B cell (primary cell): ENCODE results near the gene ITPRIPL1. TPM values are rescaled to one million over a fixed set of nuclear protein-coding genes. Genes with fewer than 3 reads are reported as not detected.
A peak's percentile ranks its signal among the peaks of the same experiment; 100 is the strongest.

Experiments
- ATAC-seq: fragments of 200-7000 bp; cut with Tn5 transposase; one replicate; pipeline ENCODE4 v1.10.0; 2021; ENCODE audit warnings: low read depth, mild to moderate bottlenecking, moderate number of reproducible peaks, moderate library complexity
- CTCF ChIA-PET: fragments of 350-600 bp; sonication (Branson Sonifier 250); formaldehyde crosslinking; loops from one replicate; lab custom pipeline; 2021; ENCODE audit warnings: antibody characterized with exemption, inconsistent platforms; lab: Charles Lee
- POLR2A ChIA-PET: fragments of 350-600 bp; sonication (Branson Sonifier 250); formaldehyde crosslinking; loops from one replicate; lab custom pipeline; 2021; ENCODE audit warnings: antibody characterized with exemption; lab: Charles Lee
- DNase-seq: peaks from one replicate; pipeline ENCODE4 v3.0.0; 2013
- H2AFZ ChIP-seq: 2 replicates; pipeline ENCODE4 v1.6.1; 2012; ENCODE audit warnings: mild to moderate bottlenecking, low read depth, low read length; ENCODE audit not compliant: insufficient read depth, poor library complexity, severe bottlenecking
- H3K27ac ChIP-seq, 2 donors: 1 replicate in 1 of 2; 2 replicates in 1 of 2; pipeline ENCODE4 v1.5.1; 2012 to 2013; ENCODE audit warnings: low read length in 2 of 2, mild to moderate bottlenecking in 2 of 2, moderate library complexity in 1 of 2
- H3K27me3 ChIP-seq, 4 experiments: fragments of 200-600 bp in 1 of 4; sonication (generic) in 1 of 4; replicated peaks in 1 of 4; 1 replicate in 2 of 4; 2 replicates in 2 of 4; pipeline versions ENCODE4 v1.6.1 to v1.7.0; 2013 to 2016; ENCODE audit warnings: low read length in 3 of 4, mild to moderate bottlenecking in 2 of 4, mixed read lengths in 1 of 4, moderate library complexity in 1 of 4; ENCODE audit not compliant: insufficient read depth in 4 of 4, control insufficient read depth in 3 of 4; ENCODE audit errors: control extremely low read depth in 1 of 4
- H3K36me3 ChIP-seq, 2 experiments: replicated peaks in 1 of 2; 1 replicate in 1 of 2; 2 replicates in 1 of 2; pipeline versions ENCODE4 v1.6.1 to v1.7.1; 2013; ENCODE audit warnings: low read length in 1 of 2; ENCODE audit not compliant: insufficient read depth in 2 of 2, control insufficient read depth in 1 of 2; ENCODE audit errors: control extremely low read depth in 1 of 2, extremely low read depth in 1 of 2
- H3K4me1 ChIP-seq, 2 donors: fragments of 200-600 bp in 1 of 2; sonication (generic) in 1 of 2; 1 replicate in 1 of 2; 2 replicates in 1 of 2; pipeline versions ENCODE4 v1.5.1 to v1.6.1; 2013 to 2017; ENCODE audit warnings: low read length in 2 of 2; ENCODE audit not compliant: control insufficient read depth in 2 of 2, insufficient read depth in 2 of 2
- H3K4me2 ChIP-seq: replicated peaks from 2 replicates; pipeline ENCODE3; 2012; ENCODE audit warnings: mild to moderate bottlenecking, low read depth, low read length; ENCODE audit not compliant: poor library complexity, severe bottlenecking
- H3K4me3 ChIP-seq, 5 experiments: fragments of 200-600 bp in 1 of 5; sonication (generic) in 1 of 5; 1 replicate in 3 of 5; 2 replicates in 2 of 5; pipeline versions ENCODE4 v1.5.1 to v1.7.0; 2011 to 2016; ENCODE audit warnings: low read length in 4 of 5, mild to moderate bottlenecking in 4 of 5, low read depth in 2 of 5, control low read depth in 1 of 5, moderate library complexity in 1 of 5; ENCODE audit not compliant: insufficient read depth in 1 of 5; ENCODE audit errors: control extremely low read depth in 1 of 5, extremely low read depth in 1 of 5
- H3K79me2 ChIP-seq: fragments of 200-600 bp; sonication (generic); one replicate; pipeline ENCODE4 v1.6.0; 2016; ENCODE audit warnings: low read length; ENCODE audit not compliant: control insufficient read depth, insufficient read depth
- H3K9ac ChIP-seq: fragments of 200-600 bp; sonication (generic); 2 replicates; pipeline ENCODE4 v1.6.1; 2017; ENCODE audit warnings: mild to moderate bottlenecking, low read length, moderate library complexity
- H3K9me3 ChIP-seq, 3 donors: one replicate each; pipeline versions ENCODE4 v1.6.1 to v1.7.1; 2013; ENCODE audit warnings: low read length in 2 of 3; ENCODE audit not compliant: control insufficient read depth in 2 of 3, insufficient read depth in 1 of 3; ENCODE audit errors: control extremely low read depth in 1 of 3
- H4K20me1 ChIP-seq: 2 replicates; pipeline ENCODE4 v1.6.0; 2012; ENCODE audit warnings: mild to moderate bottlenecking, low read length; ENCODE audit not compliant: insufficient read depth, control insufficient read depth, poor library complexity, severe bottlenecking
- H3K27ac Mint-ChIP-seq: one replicate; pipeline ENCODE4 v1.8.0; 2021; ENCODE audit warnings: mixed read lengths
- H3K27me3 Mint-ChIP-seq: one replicate; pipeline ENCODE4 v1.8.0; 2021; ENCODE audit warnings: mixed read lengths
- H3K4me1 Mint-ChIP-seq: one replicate; pipeline ENCODE4 v1.8.0; 2021; ENCODE audit warnings: mixed read lengths
- H3K4me3 Mint-ChIP-seq: one replicate; pipeline ENCODE4 v1.8.0; 2021; ENCODE audit warnings: mixed read lengths
- H3K9me3 Mint-ChIP-seq: one replicate; pipeline ENCODE4 v1.8.0; 2022; ENCODE audit warnings: mixed read lengths; ENCODE audit not compliant: insufficient read depth
- CTCF ChIP-seq: fragments of 200-600 bp; IDR thresholded peaks from one replicate; pipeline ENCODE4 v1.8.0; 2022; ENCODE audit warnings: antibody characterized with exemption, mild to moderate bottlenecking
- EZH2 ChIP-seq: IDR thresholded peaks from 2 replicates; pipeline ENCODE4 v1.6.1; 2012; ENCODE audit warnings: borderline replicate concordance, low read depth, mild to moderate bottlenecking, moderate library complexity, low read length; ENCODE audit not compliant: insufficient read depth, poor library complexity, severe bottlenecking
- WGBS: methylation state at CpG from one replicate; pipeline ENCODE4 v1.1.5; 2013; ENCODE audit warnings: missing lambda C conversion rate; ENCODE audit not compliant: insufficient coverage; 5-methylcytosine and 5-hydroxymethylcytosine counted together
- intact Hi-C: fragments of 100-400 bp; cut with micrococcal nuclease; formaldehyde crosslinking; loops from one replicate; pipeline ENCODE4 v1.10.0; 2022
- polyA plus RNA-seq: library from polyadenylated mRNA; depleted of rRNA; stranded (reverse); fragments of >200 nt; gene quantifications from 2 replicates; pipeline ENCODE4 v1.2.3, GENCODE V29; 2012
- total RNA-seq, 2 donors: library from RNA; stranded (reverse); fragments of 120-200 nt in 1 of 2; gene quantifications; 1 replicate in 1 of 2; 2 replicates in 1 of 2; pipeline versions ENCODE4 v1.2.3 to v1.2.4, GENCODE V29; 2013 to 2022

The ITPRIPL1 gene
- total and polyA plus RNA-seq, 2 donors (not counting 1 experiment from before 2014, with no cell fraction given): 1.8 to 4.2 TPM

- ChIA-PET POLR2A (no interaction called here), CTCF (interaction anchor here (0.5 kb wide), 1 partner anchor 23 kb away, joined by 3 read pairs; no protein-coding TSS in a partner anchor)
- Mint-ChIP-seq H3K27me3 (no peaks in the 10 kb centered on the region), H3K27ac (no peak overlapping the region), H3K4me3 (no peak overlapping the region), H3K9me3 (no peaks in the 10 kb centered on the region), H3K4me1 (peaks cover 33% of the 10 kb centered on the region)
- no peak for ATAC-seq
- Histone ChIP-seq H3K4me1 (peaks cover 25 to 31% of the 10 kb centered on the region in 2 donors), H2AFZ (no peak overlapping the region), H3K9me3 (no peaks in the 10 kb centered on the region), H4K20me1 (no peaks in the 10 kb centered on the region), H3K27ac (no peak overlapping the region), H3K4me3 (no peak overlapping the region), H3K79me2 (no peaks in the 10 kb centered on the region), H3K27me3 (no peaks in the 10 kb centered on the region), H3K36me3 (no peaks in the 10 kb centered on the region), H3K9ac (no peak overlapping the region), H3K4me2 (no peak overlapping the region)
- intact Hi-C loops: no loop called here
- no peak for TF ChIP-seq EZH2
- no peak for TF ChIP-seq CTCF
- 93% methylated on average over 3 of the region's 4 CpGs for WGBS
- DNase-seq: no peak
Measured at GRCh38 chr2:96317584-96317997, 7.5 kb upstream of the ITPRIPL1 start.

GRCh38 chr2:96318723-96319122, 6.4 kb upstream of the ITPRIPL1 start:
- POLR2A ChIA-PET: interaction anchor here (0.7 kb wide), 1 partner anchor 18 kb away, joined by 3 read pairs; no protein-coding TSS in a partner anchor
- Mint-ChIP-seq H3K4me1 (peaks cover 40% of the 10 kb centered on the region), H3K27me3 (no peaks in the 10 kb centered on the region), H3K4me3 (no peak overlapping the region), H3K9me3 (no peaks in the 10 kb centered on the region), H3K27ac (peak overlapping the region; percentile 4)
- no peak for TF ChIP-seq EZH2
- TF ChIP-seq CTCF: no peak
- whole genome bisulfite sequencing: 96% methylated on average over 4 of the region's 4 CpGs
- no peaks in the 10 kb centered on the region for H3K79me2 ChIP-seq
- H4K20me1 ChIP-seq: no peaks in the 10 kb centered on the region
- H2AFZ ChIP-seq: no peak overlapping the region
- intact Hi-C loops: no loop called here
- no peak overlapping the region for H3K27ac ChIP-seq
- no peak overlapping the region for H3K4me3 ChIP-seq
- H3K9me3 ChIP-seq: no peaks in the 10 kb centered on the region
- no peaks in the 10 kb centered on the region for H3K36me3 ChIP-seq
- no peak overlapping the region for H3K4me2 ChIP-seq
- H3K4me1 ChIP-seq: peaks cover 28 to 36% of the 10 kb centered on the region in 2 donors
- CTCF ChIA-PET: no interaction called here
- ATAC-seq (no peak), DNase-seq (no peak)
- no peaks in the 10 kb centered on the region for H3K27me3 ChIP-seq
- no peak overlapping the region for H3K9ac ChIP-seq
